Activated CD4-positive, alpha-beta T cell treated with anti-CD3 and anti-CD28 coated beads, Interleukin-2, Interleukin-4, amounts not matched to agents 100 ng/mL and 50 ng/mL, durations not matched to agents 16 hours and 8 hours (primary cell): ENCODE measurements around the gene NHLRC4.
A peak's percentile ranks its signal among the peaks of the same experiment; 100 is the strongest.

ENCODE experiments used
- DNase-seq: peaks from one replicate; pipeline ENCODE4 v3.0.0-alpha.2; 2020; ENCODE audit warnings: low spot score

NHLRC4 gene

DNA sequence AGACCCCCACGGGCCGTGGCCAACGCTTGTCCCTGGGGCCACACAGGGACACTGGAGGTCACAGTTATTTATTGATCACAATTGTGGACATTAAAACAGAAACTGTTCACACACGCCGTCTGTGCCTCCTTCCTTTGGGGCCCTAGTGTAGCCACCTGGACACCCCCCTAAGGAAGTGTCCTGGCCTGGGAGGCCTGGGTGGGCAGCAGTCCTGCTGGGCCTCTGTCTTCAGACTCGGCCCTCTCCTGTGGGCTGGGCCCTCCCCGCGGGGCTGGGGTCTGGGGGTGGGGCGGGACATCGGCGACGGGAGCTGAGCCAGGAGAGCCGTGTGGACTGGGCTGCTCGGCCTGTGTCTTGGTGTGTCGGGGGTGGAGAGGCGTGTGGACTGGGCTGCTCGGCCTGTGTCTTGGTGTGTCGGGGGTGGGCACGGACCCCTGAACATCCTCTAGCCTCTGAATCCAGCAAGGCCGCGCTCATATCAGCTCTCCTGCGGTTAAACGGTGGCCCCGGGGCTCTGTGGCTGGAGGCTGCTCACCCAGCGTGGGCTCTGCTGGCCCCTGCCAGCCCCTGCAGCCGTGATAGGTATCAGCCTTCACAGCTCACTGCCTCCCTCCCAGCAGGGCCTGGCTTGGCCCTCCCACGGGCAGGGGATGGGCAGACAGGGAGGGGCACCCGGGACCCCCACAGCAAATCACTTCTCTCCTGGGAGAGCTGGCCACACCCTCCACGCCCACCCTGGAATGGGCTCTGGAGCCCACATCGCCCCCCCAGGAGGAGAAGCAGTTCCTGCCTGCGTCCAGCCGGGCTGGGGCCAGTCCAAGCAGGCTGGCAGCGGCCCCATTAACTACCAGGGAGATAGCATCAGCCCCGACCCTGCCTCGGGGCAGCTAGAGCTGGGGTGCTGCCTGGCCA, 1.1 kb upstream of the NHLRC4 start:
- DNase-seq: no peak

GRCh38 chr16:567373-568256, 810 bp downstream of the NHLRC4 start:
- DNase-seq: no peak

DNA sequence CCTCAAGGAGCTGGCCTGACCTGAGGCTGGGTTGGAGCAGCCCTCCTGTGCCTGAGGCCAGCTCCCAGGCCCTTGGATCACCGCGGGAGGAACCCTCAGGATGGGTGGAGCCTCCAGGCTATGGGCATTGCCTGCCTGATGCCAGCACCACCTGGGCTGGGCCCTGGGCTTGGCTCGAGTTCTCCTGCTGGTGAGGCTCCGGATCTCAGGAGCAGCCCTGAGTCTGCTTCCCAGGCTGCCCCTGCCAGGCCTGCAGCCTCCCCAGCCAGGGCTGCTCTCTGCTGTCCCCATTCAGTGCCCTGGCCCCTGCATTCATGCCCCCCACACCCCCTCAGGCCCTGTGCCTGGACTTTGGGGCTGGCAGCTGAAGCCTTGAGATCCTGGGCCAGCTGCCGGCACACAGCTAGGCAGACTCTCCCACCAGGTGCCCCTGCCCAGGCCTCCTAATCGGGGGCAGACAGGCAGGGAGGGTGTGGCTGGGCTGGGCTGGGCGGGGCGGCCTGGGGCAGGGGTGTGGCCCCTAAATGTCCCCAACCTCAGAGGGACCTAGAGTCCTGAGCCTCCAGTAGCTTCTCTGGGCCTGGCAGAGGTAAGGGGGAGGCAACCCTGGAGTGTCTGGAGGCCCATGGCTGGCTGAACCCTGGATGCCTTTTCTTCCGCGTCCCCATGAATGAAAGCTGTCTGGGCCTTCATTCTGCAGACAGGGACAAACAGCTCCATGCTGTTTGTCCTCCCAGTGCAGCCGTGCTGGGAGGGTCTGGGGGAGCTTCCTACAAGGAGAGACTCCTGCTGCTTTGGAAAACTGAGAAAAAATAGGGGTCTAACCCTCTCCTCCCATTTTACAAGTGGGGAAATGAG, 1.8 kb downstream of the NHLRC4 start:
- DNase-seq: no peak

DNA sequence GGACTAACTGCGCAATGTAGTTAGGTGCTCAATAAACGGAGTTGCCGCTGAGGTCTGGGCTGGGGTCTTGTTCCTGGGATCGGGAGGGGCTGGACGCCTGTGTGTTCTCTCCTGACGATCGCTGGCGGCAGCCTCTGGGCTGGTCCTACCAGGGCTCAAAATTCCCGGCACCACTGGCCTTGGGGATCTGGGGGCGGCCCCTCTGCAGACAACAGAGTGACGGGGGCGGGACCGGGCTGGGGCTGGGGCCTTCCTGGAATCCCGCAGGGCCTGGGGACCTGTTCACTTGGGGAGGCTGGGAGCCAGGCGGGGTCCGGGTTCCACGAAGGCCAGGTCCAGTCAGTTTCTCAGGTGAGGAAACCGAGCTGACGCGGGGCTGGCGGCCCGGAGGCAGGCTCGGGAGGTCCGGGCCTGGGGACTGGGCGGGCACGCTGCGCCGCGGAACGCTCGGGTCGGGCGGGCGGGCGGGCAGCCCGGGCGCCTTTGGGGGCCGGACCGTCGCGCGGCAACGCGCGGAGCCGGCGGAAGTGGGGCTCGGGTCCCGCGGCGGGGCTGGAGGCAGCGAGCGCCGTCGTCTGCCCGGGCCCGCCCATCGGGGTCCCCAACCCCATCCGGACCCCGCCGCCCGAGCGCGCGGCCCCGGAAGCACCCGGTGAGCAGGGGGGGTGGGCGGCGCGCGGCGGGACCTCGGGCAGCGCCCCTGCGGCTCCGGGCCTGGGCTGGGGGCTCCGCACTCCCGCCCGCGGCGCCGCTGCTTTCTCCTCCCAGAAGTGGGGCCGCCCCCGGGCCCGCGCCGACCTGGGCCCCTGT, 2.8 kb downstream of the NHLRC4 start, which contains the start of gene PIGQ:
Gene PIGQ (plus strand): TSS at position 524 of the 810 bp plus-strand sequence. CDS start 4,107 bp downstream, outside the sequence.
- peak; percentile 65 for DNase-seq

GRCh38 chr16:572865-573650, 6.3 kb downstream of the NHLRC4 start:
- DNase-seq: no peak

- DNase-seq: no peak
Measured at GRCh38 chr16:574021-574760, 7.4 kb downstream of the NHLRC4 start.

- no peak for DNase-seq
Measured at GRCh38 chr16:575354-576196, 8.8 kb downstream of the NHLRC4 start.

- DNase-seq: no peak
Measured at GRCh38 chr16:576197-576822, 9.5 kb downstream of the NHLRC4 start.

GRCh38 chr16:576823-577201, 10.0 kb downstream of the NHLRC4 start:
- DNase-seq: no peak

- DNase-seq: no peak
Measured at GRCh38 chr16:577796-578195, 11.0 kb downstream of the NHLRC4 start.

DNA sequence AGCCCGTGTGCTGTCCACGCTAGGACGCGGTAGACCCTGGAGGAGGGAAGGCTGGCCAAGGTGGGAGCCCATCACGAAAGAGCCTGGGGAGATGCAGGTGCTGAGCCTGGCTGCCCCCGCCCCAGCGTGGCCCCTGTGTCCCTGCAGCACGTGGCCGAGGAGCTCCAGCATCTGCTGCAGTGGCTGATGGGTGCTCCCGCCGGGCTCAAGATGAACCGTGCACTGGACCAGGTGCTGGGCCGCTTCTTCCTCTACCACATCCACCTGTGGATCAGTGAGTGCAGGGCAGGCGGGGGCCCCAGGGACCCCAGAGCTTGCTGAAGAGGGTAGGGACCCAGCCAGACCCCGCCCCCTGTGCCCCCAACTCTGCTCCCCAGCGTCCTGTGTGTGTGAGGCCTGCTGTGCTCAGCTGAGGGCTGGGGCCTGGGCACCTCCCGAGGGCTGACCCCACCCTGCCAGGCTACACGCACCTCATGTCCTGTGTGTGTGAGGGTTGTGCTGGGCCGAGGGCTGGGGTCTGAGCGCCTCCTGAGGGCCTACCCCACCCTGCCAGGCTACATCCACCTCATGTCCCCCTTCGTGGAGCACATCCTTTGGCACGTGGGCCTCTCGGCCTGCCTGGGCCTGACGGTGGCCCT, 11.5 kb downstream of the NHLRC4 start:
- no peak for DNase-seq

GRCh38 chr16:578870-579405, 12.1 kb downstream of the NHLRC4 start:
- DNase-seq: peak; percentile 61

DNA sequence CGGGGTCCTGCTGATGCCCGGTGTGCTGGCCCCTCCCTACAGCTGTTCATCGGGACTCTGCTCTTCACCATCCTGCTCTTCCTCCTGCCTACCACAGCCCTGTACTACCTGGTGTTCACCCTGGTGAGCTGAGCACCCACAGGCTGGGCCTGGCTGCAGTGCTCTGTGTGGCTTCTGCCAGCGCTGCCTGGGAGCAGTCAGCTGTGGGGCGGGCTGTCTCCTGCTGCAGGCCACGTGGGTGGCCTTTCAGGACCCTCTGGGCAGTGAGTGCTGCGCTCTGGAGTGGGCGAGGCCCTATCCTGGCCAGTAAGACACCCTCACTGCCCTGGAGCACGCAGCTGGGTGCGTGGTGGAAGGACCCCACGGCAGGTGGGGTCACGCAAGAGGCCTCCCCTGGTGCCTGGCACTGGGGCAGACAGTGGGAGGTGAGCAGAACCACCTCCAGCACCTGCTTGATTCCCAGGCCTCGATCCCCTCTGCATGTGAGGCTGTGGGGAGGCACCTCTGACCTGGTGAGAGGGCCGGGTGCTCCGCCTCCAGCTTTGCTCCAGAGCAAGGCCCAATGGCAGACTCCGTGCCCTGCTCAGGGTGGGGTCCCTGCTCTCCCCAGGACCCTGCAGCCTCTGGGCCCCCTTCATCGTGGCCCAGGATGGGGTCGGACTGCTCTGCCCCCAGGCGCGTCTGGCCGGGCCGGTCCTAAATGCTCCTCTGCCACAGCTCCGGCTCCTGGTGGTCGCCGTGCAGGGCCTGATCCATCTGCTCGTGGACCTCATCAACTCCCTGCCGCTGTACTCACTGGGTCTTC, 13.5 kb downstream of the NHLRC4 start:
- DNase-seq: no peak

DNA sequence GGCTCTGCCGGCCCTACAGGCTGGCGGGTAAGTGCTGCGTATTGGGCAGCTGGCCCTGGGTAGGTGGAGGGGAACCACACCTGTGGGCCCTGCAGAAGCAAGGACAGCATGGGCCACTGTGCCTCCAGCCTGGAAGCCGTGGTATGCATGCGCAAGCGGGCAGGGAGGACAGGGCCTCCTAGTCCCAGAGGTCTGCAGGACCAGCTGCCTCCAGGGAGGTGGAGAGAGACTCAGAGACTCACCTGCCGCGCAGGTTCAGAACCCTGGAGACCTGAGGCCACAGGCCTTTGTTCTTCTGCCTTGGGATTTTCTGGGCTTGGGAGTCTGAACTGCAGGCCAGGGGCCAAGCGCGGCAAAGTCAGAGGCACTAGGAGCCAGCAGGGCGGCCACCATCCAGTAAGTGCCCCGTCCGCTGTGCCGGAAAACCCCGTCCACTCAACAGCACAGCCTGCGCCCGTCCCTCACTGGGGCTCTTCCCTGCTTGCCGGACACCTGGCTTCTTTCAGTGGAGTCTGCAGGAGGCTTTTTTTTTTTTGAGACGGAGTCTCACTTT, 14.2 kb downstream of the NHLRC4 start:
- DNase-seq: no peak

- no peak for DNase-seq
Measured at GRCh38 chr16:582218-582613, 15.4 kb downstream of the NHLRC4 start.
